KG1 (cell line): ENCODE data around the gene NFAT5.
"Not testable (repeated sequence)": the region's sequence is repeated elsewhere in the genome, so short reads cannot be mapped to it uniquely, and the experiment has no call there.

Source experiments
- DNase-seq: peaks from one replicate; lab custom pipeline; 2025; lab: John Stamatoyannopoulos, UW

The NFAT5 gene

DNA sequence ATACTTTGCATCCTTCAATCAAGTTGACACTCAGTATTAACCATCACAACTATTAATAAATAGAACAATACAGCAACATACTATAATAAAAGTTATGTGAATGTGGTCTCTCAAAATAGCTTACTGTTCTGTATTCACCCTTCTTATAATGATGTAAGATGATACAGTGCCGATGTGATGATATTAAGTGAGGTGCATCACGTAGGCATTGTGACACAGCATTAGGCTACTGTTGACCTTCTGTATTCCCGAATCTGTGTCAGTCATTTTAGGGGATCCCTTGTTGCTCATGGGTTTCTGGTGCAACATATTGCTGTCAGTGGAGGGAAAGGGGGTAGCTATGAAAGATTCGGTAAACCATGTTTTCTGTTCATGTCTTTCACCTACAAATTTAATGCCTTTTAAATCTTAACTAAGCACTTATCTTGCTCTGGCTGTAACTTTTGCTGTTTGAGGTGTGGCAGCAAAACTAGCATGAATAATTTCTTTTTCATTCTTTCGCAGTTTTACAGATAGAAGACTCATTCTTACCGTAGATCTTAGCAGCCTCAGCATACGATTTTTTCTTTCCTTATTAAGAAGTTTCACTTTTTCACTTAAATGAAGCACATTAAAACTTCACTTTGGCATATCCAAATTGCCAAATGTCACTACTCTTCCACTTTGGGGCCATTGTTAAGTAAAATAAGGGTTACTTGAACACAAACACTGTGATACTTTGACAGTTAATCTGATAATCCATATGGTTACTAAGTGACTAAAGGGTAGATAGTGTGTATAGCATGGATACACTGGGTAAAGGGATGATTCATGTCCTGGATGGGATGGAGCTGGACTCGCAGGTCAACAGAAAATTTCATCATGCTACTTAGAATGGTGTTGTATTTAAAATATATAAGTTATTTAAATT, 29.6 kb downstream of the NFAT5 start:
- DNase-seq, result no peak

DNA sequence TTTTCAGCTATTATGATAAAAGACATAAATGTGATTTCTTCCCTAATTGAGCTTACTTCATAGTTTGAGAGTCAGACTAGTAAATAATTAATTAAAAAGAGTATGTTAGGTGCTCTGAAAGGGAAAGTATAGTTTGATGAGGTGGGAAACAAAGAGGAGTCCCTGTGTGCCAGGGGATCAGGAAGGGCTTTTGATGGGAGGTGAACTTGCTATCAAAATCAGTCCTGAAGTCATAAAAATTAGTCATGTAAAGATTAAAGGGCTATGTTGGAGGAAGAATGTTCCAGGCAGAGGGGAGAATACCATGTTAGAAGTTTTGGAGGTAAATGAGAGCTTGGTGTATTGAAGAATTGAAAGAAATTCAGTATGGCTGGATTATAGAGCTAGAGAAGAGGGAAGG, 31.0 kb downstream of the NFAT5 start:
- no peak for DNase-seq

- DNase-seq, result no peak
Measured at GRCh38 chr16:69598045-69598444, 32.3 kb downstream of the NFAT5 start.

DNA sequence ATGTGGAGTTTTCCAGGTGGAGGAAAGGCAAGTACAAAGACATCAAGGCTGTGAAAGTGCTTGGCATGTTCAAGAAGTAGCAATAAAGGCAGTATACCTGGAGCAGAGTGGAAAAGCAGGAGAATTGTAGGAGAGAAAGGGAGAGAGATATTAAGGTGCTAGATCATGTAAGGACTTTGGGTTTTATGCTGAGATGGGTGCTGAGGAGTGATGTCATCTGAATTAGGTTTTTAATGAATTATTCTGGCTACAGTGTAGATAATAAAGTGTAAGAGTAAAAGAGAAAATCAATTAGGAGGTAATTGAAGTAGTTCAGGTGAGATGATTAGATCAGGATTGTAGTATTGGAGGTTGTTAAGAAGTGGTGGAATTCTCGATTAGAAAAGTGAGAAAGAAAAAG, 34.0 kb downstream of the NFAT5 start:
- no peak for DNase-seq

DNA sequence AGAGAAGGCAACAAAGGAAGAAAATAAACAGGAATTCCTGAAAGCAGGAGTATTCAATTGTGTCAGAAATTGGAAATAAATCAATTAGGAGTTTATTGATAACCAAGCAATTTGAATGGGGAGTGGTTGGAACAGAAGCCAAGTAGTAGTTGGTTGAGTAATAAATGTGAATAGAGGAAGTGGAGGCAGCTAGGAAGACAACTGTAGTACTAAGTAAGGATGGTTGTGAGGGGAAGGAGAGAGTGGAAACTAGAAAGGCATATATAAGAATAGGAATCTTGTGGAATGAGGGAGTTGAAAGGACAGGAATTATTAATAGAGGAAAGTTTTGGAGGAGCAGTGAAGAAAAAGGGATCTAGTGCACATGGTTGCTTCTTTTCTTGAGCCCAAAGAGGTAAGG, 34.4 kb downstream of the NFAT5 start:
- DNase-seq, result no peak

- no peak for DNase-seq
Measured at GRCh38 chr16:69601250-69601649, 35.5 kb downstream of the NFAT5 start.

DNA sequence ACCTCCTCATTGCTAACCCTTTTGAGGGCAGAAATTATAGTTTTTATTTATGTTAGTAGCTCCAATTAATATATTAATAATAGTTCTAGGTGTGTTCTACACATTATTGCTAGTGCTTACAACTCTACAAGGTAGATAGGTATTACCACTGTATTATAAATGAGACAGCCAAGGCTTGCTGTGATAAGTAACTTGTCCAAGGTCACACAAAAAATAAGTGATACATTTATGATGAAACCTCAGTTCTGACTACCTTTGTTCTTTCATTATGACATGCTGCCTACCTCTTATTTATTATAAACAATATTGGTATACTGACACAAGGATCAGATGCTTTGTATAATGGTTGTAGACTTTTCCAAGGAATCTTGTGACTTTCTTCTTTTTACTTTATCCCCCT, 41.2 kb downstream of the NFAT5 start:
- DNase-seq, result no peak

DNA sequence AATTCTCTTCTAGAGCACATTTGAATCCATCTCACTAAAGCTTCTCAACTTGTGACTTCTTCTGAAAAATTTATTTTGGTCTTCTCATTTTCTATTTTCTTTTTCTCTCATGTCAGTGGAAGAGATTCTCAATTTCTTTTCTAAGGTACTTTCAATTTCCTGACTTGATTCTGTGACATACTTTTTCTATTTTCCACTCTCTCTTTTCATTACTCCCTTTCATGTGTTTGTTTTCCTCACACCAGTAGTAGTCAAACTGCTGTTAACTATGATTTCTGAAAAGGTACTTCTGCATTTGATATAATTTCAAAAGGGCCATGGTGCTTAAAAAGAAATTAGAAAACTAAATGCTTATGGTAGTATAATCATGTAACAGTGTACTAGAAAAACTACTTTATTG, 41.9 kb downstream of the NFAT5 start:
- no peak for DNase-seq

DNA sequence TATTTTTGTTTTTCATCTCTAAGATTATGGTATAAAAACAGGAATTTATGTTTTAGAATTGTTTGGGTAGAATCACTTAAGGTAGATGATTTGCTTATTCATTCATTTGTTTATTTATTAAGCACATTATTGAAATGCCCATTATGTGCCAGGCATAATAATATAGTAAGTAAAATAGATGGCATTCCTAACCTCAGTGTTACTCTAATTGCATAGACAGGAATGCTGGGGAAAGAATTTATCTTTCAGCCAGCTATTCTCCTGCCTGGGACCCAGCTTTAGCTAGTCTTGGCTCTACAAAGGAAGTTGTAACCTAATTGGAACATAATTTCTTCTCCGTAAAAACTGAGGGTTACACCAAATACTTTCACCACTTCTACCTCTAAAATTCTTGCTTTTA, 44.6 kb downstream of the NFAT5 start:
- no peak for DNase-seq

GRCh38 chr16:69611103-69611640, 45.4 kb downstream of the NFAT5 start:
- DNase-seq, result no peak

DNA sequence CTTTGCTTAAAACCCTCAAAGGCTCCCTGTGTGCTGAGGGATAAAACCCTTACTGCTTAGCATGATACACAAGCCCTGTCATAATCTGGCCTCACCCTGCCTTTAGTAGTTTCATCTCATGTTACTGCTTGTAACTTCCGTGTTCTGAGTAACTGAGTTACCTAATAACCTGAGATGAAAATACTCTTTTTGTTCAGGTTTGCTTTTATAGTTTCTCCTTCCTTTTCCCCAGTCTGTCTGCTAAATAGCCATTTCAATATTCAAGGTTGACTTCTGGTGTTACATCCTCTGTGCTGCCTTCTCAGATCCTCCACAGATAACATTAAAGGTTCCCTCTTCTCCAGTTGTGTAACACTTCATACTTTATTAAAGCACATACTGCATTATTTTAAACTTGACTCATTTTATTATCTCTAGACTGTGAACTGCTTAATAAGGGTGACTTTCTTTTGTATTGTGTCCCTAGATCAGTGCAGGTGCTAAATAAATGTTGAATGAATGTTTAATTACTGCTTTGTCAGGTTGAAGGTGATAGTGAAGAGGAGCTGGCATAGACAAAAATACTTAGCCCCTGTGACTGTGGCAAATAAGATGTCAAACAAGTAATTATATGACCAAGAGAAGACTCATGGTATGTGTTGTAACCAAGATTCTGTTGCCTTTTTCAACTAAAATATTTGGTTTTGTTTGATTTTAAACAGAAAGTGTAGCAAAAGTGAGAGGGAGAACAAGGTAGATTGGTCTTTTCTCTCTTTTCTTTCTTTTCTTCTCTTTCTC, 47.8 kb downstream of the NFAT5 start:
- DNase-seq, result no peak

- no peak for DNase-seq
Measured at GRCh38 chr16:69615528-69615927, 49.8 kb downstream of the NFAT5 start.

- DNase-seq, result no peak
Measured at GRCh38 chr16:69616082-69616481, 50.3 kb downstream of the NFAT5 start.

- no peak for DNase-seq
Measured at GRCh38 chr16:69618307-69618706, 52.5 kb downstream of the NFAT5 start.

DNA sequence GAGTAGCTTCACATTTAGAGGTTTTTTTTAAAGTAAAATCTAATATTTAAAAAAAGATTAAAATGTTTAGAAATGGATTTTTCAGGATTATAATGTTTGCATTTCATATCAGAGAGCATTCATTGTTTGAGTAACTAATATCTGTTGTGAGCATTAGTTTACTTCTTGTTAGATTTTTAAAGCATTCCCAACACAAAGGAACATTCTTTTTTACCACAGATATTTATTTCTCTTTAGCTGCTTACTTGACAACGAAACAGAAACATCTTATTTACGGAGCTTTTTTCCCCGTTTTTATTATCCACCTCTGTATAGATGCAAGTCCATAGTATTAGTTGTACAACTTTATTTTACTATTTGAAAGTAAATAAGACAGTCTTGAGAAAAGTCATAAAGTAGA, 53.0 kb downstream of the NFAT5 start:
- DNase-seq, result no peak

DNA sequence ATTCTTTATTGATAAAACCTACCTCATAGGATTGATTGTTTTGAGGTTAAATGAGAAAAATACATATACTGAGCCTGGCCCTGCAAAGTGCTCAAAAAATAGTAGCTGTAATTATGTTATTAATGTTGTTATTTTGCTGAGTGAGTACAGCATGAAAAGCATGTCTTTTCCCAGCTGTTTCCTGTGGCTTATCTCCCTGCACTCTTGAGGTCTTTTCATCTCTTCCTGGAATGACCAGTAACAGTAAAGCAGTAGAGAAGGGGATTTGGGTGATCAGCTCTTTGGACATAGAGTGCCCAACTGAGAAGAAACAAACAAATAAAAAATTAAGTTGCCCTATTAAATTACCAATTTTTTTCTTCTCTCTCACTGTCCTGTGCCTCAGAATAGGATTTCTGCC, 53.7 kb downstream of the NFAT5 start:
- DNase-seq, result no peak

DNA sequence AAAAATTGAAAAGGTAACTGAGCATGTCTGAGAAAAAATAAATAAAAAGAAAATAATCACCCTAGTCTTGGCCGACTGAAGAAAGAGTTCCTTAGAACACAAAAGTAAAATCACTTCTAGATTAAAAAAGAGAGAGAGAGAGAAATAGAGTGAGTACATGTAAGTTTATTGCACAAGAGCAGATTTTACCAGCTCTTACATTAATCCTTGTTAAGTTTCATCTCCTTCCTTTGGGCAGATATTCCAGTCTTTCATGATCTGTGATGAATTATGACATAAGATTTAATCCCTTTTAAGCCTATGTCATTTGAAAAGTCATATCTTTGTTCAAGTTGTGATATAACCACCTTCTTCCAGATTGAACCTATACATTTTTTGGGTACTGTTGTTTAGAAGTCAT, 54.8 kb downstream of the NFAT5 start:
- no peak for DNase-seq

DNA sequence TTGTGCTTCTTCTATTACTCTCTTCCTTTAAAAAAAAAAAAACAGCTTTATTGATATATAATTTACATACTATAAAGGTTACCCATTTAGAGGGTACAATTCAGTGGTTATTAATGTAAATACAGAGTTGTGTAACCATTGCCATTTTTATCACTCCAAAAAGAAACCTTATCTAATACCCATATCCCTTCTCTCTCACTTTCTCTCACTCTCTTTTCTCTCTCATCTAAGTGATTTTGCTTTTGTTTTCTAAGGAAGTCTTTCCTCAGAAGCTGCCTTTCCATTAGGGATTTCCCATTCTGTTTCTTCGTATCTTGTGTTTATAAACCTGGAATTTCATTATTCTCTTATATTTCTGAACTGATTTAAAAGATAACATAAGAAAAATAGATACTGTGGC, 55.5 kb downstream of the NFAT5 start:
- no peak for DNase-seq

DNA sequence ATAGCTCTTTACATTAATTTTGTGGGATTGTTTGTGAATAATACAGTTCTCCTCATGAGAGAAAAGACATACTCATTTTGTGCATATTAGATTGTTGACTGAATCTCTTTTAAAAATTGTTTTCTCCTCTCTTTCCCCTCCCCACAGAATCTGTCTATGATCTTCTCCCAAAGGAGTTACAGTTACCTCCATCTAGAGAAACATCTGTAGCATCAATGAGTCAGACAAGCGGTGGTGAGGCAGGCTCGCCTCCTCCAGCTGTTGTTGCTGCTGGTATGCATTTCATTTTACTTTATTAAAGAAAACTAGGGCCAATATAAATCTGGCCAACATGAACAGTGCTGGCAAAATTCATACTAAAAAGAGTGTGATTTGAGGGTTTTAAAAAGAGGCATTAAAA, 60.5 kb downstream of the NFAT5 start:
- no peak for DNase-seq

DNA sequence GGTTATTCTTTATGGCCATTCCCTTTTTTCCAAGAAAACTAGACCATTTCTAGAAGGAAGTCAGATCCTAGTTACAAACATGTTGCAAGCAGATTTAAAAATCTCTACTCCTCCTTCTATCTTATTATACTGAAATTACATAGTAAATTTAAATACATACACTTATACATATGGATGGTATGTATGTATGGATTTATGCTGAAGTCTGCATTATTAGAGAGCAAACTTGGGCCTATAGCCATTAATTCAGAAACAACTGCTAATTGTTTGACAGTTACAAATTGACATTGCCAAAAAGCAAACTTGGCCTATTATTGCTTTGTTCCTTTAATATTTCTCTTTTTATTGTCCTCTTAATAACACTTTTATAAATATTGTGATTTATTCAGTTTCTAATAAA, 67.1 kb downstream of the NFAT5 start:
- DNase-seq, result no peak

DNA sequence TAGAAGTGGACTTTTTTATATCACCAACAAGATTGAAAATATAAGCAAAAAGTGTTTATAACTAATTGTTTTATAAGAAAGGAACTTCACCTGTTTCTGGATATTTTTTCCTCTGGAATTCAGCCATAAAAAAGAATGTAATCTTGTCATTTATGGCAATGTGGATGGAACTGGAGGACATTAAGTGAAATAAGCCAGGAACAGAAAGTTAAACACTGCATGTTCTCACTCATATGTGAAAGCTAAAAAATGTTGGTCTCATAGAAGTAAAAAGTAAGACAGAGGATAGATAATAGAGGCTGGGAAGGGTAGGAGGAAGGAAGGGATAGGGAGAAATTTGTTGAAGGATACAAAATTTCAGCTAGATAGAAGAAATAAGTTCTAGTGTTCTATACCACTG, 67.6 kb downstream of the NFAT5 start:
- DNase-seq, result no peak

- DNase-seq, result not testable (repeated sequence)
Measured at GRCh38 chr16:69636563-69637146, 70.9 kb downstream of the NFAT5 start.
